Measurements from ENCODE around the gene SLC50A1. TPM values are rescaled to one million over a fixed set of nuclear protein-coding genes. Genes with fewer than 3 reads are reported as not detected.
A peak's percentile ranks its signal among the peaks of the same experiment; 100 is the strongest.

The SLC50A1 gene
- total and polyA plus RNA-seq, 9 of the 15 experiments (the other 6 are each of a cell fraction or from before 2014, with no cell fraction given), result 46.5 to 132 (median 91.9) TPM

DNA sequence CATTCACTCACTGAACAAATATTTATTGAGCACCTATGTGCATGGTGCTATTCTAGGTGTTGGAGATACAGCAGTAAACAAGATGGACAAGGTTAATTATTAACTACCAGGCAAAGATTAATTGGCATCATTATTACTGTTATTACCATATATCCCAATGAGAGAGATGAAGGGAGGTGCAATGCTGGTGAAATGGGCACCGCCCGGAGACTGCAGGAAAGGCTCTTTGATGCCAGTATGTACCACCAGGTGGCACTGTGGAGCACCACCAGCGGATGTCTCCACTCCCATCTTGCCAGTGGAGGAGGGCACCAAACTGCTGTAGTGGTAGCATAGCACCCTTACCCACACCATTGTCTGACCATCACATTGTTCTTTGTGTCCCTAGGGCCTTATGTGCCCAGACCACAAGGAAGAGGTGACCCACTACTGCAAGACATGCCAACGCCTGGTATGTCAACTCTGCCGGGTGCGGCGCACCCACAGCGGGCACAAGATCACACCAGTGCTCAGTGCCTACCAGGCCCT lies 41.0 kb downstream of the SLC50A1 start (continued):
- TF ChIP-seq, protein P1, sequence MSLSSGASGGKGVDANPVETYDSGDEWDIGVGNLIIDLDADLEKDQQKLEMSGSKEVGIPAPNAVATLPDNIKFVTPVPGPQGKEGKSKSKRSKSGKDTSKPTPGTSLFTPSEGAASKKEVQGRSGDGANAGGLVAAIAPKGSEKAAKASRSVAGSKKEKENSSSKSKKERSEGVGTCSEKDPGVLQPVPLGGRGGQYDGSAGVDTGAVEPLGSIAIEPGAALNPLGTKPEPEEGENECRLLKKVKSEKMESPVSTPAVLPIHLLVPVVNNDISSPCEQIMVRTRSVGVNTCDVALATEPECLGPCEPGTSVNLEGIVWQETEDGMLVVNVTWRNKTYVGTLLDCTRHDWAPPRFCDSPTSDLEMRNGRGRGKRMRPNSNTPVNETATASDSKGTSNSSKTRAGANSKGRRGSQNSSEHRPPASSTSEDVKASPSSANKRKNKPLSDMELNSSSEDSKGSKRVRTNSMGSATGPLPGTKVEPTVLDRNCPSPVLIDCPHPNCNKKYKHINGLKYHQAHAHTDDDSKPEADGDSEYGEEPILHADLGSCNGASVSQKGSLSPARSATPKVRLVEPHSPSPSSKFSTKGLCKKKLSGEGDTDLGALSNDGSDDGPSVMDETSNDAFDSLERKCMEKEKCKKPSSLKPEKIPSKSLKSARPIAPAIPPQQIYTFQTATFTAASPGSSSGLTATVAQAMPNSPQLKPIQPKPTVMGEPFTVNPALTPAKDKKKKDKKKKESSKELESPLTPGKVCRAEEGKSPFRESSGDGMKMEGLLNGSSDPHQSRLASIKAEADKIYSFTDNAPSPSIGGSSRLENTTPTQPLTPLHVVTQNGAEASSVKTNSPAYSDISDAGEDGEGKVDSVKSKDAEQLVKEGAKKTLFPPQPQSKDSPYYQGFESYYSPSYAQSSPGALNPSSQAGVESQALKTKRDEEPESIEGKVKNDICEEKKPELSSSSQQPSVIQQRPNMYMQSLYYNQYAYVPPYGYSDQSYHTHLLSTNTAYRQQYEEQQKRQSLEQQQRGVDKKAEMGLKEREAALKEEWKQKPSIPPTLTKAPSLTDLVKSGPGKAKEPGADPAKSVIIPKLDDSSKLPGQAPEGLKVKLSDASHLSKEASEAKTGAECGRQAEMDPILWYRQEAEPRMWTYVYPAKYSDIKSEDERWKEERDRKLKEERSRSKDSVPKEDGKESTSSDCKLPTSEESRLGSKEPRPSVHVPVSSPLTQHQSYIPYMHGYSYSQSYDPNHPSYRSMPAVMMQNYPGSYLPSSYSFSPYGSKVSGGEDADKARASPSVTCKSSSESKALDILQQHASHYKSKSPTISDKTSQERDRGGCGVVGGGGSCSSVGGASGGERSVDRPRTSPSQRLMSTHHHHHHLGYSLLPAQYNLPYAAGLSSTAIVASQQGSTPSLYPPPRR (CRISPR knock-in tag; IDR thresholded peaks at IDR 0.05; ENCODE audit: borderline replicate concordance), result no peak
- no peak for TF ChIP-seq SP1 (CRISPR knock-in tag; IDR thresholded peaks at IDR 0.05)
- TF ChIP-seq RAD21 (CRISPR knock-in tag; conservative IDR thresholded peaks at IDR 0.05 in 1 of 2, IDR thresholded peaks at IDR 0.05 in 1 of 2), result peak; percentile 62 to 74
- no peak for TF ChIP-seq TBL1XR1 (IDR thresholded peaks at IDR 0.05; ENCODE audit: low read length in 2 of 2)
- TF ChIP-seq KAT8 (IDR thresholded peaks at IDR 0.05; ENCODE audit: low read depth), result no peak
- TF ChIP-seq RFX5 (IDR thresholded peaks at IDR 0.05; ENCODE audit: low read depth, low read length), result no peak
- TF ChIP-seq PRMT5 (CRISPR knock-in tag; IDR thresholded peaks at IDR 0.05), result no peak
- no peak for TF ChIP-seq NFATC3 (IDR thresholded peaks at IDR 0.05)
- TF ChIP-seq HNRNPL (IDR thresholded peaks at IDR 0.05; ENCODE audit: low read depth, low read length), result peak; percentile 77; the same call in 1 of the 2 replicates
- no peak for TF ChIP-seq CCNT2 (IDR thresholded peaks at IDR 0.05; ENCODE audit: borderline replicate concordance, extremely low read depth, insufficient read length, low read depth, low read length)
- TF ChIP-seq, protein P2, sequence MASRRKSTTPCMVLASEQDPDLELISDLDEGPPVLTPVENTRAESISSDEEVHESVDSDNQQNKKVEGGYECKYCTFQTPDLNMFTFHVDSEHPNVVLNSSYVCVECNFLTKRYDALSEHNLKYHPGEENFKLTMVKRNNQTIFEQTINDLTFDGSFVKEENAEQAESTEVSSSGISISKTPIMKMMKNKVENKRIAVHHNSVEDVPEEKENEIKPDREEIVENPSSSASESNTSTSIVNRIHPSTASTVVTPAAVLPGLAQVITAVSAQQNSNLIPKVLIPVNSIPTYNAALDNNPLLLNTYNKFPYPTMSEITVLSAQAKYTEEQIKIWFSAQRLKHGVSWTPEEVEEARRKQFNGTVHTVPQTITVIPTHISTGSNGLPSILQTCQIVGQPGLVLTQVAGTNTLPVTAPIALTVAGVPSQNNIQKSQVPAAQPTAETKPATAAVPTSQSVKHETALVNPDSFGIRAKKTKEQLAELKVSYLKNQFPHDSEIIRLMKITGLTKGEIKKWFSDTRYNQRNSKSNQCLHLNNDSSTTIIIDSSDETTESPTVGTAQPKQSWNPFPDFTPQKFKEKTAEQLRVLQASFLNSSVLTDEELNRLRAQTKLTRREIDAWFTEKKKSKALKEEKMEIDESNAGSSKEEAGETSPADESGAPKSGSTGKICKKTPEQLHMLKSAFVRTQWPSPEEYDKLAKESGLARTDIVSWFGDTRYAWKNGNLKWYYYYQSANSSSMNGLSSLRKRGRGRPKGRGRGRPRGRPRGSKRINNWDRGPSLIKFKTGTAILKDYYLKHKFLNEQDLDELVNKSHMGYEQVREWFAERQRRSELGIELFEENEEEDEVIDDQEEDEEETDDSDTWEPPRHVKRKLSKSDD (conservative IDR thresholded peaks at IDR 0.05; ENCODE audit: low read length), result no peak
- no peak for TF ChIP-seq HDAC6 (IDR thresholded peaks at IDR 0.05; ENCODE audit: low read depth, low read length)
- TF ChIP-seq STAT5B (CRISPR knock-in tag; IDR thresholded peaks at IDR 0.05), result no peak
- no peak for TF ChIP-seq KAT2B (IDR thresholded peaks at IDR 0.05; ENCODE audit: low read depth, low read length)
- TF ChIP-seq JUNB (CRISPR knock-in tag; conservative IDR thresholded peaks at IDR 0.05), result no peak
- TF ChIP-seq ZNF124 (CRISPR knock-in tag; IDR thresholded peaks at IDR 0.05), result no peak
- no peak for TF ChIP-seq SNRNP70 (optimal IDR thresholded peaks at IDR 0.05; ENCODE audit: low read depth, low read length)
- no peak for TF ChIP-seq ZNF184 (CRISPR knock-in tag; IDR thresholded peaks at IDR 0.05)
- no peak for TF ChIP-seq ZNF282 (CRISPR knock-in tag; IDR thresholded peaks at IDR 0.05)
- TF ChIP-seq SMARCC2 (IDR thresholded peaks at IDR 0.05; ENCODE audit: low read depth), result no peak
- no peak for TF ChIP-seq POLR2A (conservative IDR thresholded peaks at IDR 0.05)
- TF ChIP-seq FIP1L1 (IDR thresholded peaks at IDR 0.05; ENCODE audit: low read depth, low read length, poor library complexity, severe bottlenecking), result no peak

All from K562 (cell line).